RWPE1 (cell line): ENCODE data around the gene AGT.

Experiments
- CTCF ChIA-PET: fragments of 350-600 bp; sonication (Branson Sonifier 250); formaldehyde crosslinking; extraction: SDS; loops from one replicate; lab custom pipeline; 2021; lab: Yijun Ruan, JAX
- POLR2A ChIA-PET: fragments of 400-600 bp; formaldehyde crosslinking; extraction: SDS; loops from one replicate; lab custom pipeline; 2020; ENCODE audit warnings: antibody characterized with exemption; ENCODE audit not compliant: low non-redundant PET; lab: Yijun Ruan, JAX
- DNase-seq: peaks from one replicate; pipeline ENCODE4 v3.0.0; 2012; ENCODE audit warnings: low spot score
- H3K27ac ChIP-seq: fragments of 450-650 bp; 2 replicates; pipeline ENCODE4 v1.5.1; 2017
- CTCF ChIP-seq: fragments of 450-650 bp; conservative IDR thresholded peaks from 2 replicates; pipeline ENCODE4 v1.5.1; 2017; ENCODE audit warnings: low read depth, mild to moderate bottlenecking

AGT gene

GRCh38 chr1:230682882-230683610 lies 30.9 kb downstream of the AGT start:
- H3K27ac ChIP-seq = no peak overlapping the region
- TF ChIP-seq CTCF = no peak
- peak; percentile 50 for DNase-seq
- ChIA-PET CTCF (interaction anchor here (0.7 kb wide), 1 partner anchor 255 kb away, joined by 3 read pairs; no protein-coding TSS in a partner anchor), POLR2A (no interaction called here)

GRCh38 chr1:230682274-230682673 lies 31.6 kb downstream of the AGT start:
- H3K27ac ChIP-seq = no peak overlapping the region
- CTCF ChIA-PET = interaction anchor here (0.6 kb wide), 1 partner anchor 33 kb away, joined by 3 read pairs; no protein-coding TSS in a partner anchor
- POLR2A ChIA-PET = no interaction called here
- no peak for DNase-seq
- no peak for TF ChIP-seq CTCF

- TF ChIP-seq CTCF = no peak
- peak; percentile 85 for DNase-seq
- H3K27ac ChIP-seq = 0 out of 2 replicates have a peak overlapping the region, but pooled peaks have one; percentile 38
- ChIA-PET POLR2A (no interaction called here), CTCF (interaction anchor here (0.5 kb wide), 1 partner anchor 63 kb away, joined by 3 read pairs; no protein-coding TSS in a partner anchor)
These were observed 32.3 kb downstream of the AGT start for GRCh38 chr1:230681599-230681998.

- POLR2A ChIA-PET = no interaction called here
- no peak for TF ChIP-seq CTCF
- no peak for DNase-seq
- CTCF ChIA-PET = interaction anchor here (0.7 kb wide), 1 partner anchor 93 kb away, joined by 5 read pairs; no protein-coding TSS in a partner anchor
- no peak overlapping the region; the same call in 1 of the 2 replicates for H3K27ac ChIP-seq
These were observed 33.5 kb downstream of the AGT start for GRCh38 chr1:230680300-230681025.

- TF ChIP-seq CTCF = no peak
- ChIA-PET POLR2A (no interaction called here), CTCF (interaction anchor here (0.7 kb wide), 1 partner anchor 93 kb away, joined by 5 read pairs; no protein-coding TSS in a partner anchor)
- no peak for DNase-seq
- H3K27ac ChIP-seq = no peak overlapping the region
These were observed 34.1 kb downstream of the AGT start for GRCh38 chr1:230679825-230680224.

- ChIA-PET CTCF (no interaction called here), POLR2A (no interaction called here)
- no peak overlapping the region for H3K27ac ChIP-seq
- DNase-seq = no peak
- TF ChIP-seq CTCF = no peak
These were observed 34.7 kb downstream of the AGT start for GRCh38 chr1:230679192-230679591.
